ENCODE data around the gene TMEM218. TPM values are rescaled to one million over a fixed set of nuclear protein-coding genes. Genes with fewer than 3 reads are reported as not detected.

TMEM218 gene
- total RNA-seq, 6 experiments from 2014 or later: 14.9 to 24.3 (median 20.7) TPM

DNA sequence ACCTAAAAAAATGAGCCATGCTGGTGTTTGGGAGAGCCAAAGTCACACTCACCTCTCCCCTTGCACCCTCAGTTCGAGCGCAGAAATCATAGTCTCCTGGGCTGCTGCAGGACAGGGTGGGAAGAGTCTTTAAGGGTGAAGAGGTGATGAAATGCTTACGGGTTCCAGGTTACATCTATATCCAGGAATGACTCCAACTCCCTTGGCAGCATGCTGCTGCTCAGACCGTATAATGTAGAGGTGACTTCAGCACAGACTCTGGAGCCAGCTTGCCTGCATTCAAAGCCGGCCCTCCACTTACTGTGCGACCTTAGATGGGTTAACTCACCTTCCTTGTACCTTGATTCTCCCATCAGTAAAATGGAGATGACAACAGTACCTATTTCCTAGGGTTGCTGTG lies 35.9 kb upstream of the TMEM218 start:
- no peak for DNase-seq
- peaks cover 28% of the 10 kb centered on the region for H3K27me3 Mint-ChIP-seq (ENCODE audit: insufficient read depth)
- no peak overlapping the region for H3K4me3 Mint-ChIP-seq

DNA sequence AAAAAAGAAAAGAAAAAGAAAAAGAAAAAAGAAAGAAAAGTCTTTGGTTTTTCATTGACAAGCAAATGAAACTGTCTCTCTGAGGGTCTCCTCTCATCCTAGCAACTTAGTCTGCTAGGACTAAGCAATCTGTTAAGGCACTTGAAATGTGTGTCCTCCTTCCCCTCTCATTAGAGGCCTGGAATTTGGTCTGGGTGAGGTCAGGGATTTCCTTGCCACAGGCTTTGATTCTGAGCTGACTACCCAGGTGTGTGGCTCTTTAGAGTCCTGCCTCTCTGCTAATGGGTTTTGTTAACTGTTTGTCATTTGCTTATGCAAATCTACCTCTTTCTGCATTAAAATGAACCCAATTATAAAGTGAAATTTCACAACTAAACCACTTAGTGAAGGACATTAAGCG lies 34.8 kb upstream of the TMEM218 start:
- H3K4me1 Mint-ChIP-seq (ENCODE audit: low read depth): peaks cover 8% of the 10 kb centered on the region; the same call in 1 of the 2 replicates

More for the DNA sequence above, 35.9 kb upstream of the TMEM218 start:
- TF ChIP-seq, protein P1, sequence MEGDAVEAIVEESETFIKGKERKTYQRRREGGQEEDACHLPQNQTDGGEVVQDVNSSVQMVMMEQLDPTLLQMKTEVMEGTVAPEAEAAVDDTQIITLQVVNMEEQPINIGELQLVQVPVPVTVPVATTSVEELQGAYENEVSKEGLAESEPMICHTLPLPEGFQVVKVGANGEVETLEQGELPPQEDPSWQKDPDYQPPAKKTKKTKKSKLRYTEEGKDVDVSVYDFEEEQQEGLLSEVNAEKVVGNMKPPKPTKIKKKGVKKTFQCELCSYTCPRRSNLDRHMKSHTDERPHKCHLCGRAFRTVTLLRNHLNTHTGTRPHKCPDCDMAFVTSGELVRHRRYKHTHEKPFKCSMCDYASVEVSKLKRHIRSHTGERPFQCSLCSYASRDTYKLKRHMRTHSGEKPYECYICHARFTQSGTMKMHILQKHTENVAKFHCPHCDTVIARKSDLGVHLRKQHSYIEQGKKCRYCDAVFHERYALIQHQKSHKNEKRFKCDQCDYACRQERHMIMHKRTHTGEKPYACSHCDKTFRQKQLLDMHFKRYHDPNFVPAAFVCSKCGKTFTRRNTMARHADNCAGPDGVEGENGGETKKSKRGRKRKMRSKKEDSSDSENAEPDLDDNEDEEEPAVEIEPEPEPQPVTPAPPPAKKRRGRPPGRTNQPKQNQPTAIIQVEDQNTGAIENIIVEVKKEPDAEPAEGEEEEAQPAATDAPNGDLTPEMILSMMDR (IDR thresholded peaks at IDR 0.05): no peak
- Mint-ChIP-seq H3K36me3 (ENCODE audit: low read depth) (no peaks in the 10 kb centered on the region), H3K9me3 (no peaks in the 10 kb centered on the region), H3K27ac (no peak overlapping the region), H3K4me1 (ENCODE audit: low read depth) (no peaks in the 10 kb centered on the region)

DNA sequence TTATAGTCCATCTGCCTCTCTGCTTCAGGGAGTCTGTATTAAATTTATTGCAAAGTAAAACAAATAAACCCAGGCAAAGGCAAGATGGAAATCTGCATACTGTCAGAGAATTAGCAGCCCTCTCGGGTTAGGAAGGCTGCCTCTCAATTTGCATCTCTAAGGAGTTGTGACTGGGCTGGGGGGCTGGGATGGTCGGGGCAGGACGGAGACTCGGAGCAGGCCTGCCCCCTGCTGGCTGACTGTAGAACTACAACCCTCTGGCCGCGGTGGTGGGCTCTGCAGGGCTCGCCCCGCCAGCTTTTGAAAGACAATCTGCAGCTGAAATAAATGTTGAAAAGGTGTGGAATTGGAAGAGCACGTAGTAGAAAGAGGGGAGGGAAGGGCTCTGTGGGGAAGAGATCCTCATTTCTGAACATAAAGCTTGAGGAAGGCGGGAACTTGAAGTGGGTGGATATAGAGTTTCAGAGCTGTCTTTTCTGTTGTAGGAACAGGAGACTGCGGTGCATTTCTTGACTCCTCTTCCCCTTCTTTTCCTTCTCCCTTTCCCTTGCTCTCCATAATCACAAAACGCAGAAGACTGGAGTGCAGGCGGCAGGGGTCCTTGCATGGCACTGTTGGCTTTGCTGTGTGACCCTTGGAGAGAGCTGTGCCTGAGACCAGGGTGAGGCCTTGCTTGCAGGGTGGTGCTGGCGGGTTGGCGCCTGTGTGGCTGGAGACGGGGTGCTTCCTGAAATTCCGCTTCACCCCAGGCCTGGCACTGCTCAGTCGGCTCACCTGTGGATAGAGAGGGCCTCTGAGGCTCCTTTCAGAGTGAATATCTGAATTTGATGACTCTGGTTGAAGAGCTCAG lies 30.5 kb upstream of the TMEM218 start:
- peak overlapping the region; percentile 8; the same call in 1 of the 2 replicates for H3K4me3 Mint-ChIP-seq
- DNase-seq: no peak
- no peaks in the 10 kb centered on the region for H3K9me3 Mint-ChIP-seq
- peaks cover 24% of the 10 kb centered on the region for H3K27me3 Mint-ChIP-seq (ENCODE audit: insufficient read depth)
- peaks cover 8% of the 10 kb centered on the region; the same call in 1 of the 2 replicates for H3K4me1 Mint-ChIP-seq (ENCODE audit: low read depth)
- H3K27ac Mint-ChIP-seq: no peak overlapping the region
- TF ChIP-seq, protein P1 (IDR thresholded peaks at IDR 0.05): peak; percentile 99
- H3K36me3 Mint-ChIP-seq (ENCODE audit: low read depth): no peaks in the 10 kb centered on the region

More for the DNA sequence above, 34.8 kb upstream of the TMEM218 start:
- no peaks in the 10 kb centered on the region for H3K9me3 Mint-ChIP-seq
- no peak overlapping the region for H3K4me3 Mint-ChIP-seq
- H3K36me3 Mint-ChIP-seq (ENCODE audit: low read depth): no peaks in the 10 kb centered on the region
- no peak for DNase-seq
- no peak overlapping the region for H3K27ac Mint-ChIP-seq
- TF ChIP-seq, protein P1 (IDR thresholded peaks at IDR 0.05): no peak
- H3K27me3 Mint-ChIP-seq (ENCODE audit: insufficient read depth): peaks cover 26% of the 10 kb centered on the region

DNA sequence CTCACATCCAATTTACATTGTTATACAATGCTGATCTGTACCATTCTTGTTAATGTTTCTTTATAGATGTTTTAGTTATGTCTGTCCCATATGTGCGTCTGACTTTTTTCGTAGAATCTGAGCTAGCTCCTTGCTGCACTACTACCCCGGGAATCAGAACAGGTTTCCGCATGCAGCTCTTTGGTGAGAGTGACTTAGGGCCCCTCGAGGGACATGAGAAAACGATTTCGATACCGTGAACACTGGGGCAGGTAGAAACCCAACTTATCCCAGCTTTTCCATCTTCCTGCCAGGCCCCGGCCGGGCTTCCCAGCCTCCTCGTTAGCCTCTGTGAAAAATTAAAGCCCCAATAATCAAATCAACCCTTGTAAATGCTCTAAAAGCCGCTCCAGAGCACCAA lies 29.8 kb upstream of the TMEM218 start:
- H3K27ac Mint-ChIP-seq: no peak overlapping the region
- H3K4me1 Mint-ChIP-seq (ENCODE audit: low read depth): peaks cover 8% of the 10 kb centered on the region; the same call in 1 of the 2 replicates
- TF ChIP-seq, protein P1 (IDR thresholded peaks at IDR 0.05): no peak
- no peaks in the 10 kb centered on the region for H3K36me3 Mint-ChIP-seq (ENCODE audit: low read depth)
- peaks cover 24% of the 10 kb centered on the region for H3K27me3 Mint-ChIP-seq (ENCODE audit: insufficient read depth)
- DNase-seq: no peak
- H3K9me3 Mint-ChIP-seq: no peaks in the 10 kb centered on the region
- no peak overlapping the region for H3K4me3 Mint-ChIP-seq

DNA sequence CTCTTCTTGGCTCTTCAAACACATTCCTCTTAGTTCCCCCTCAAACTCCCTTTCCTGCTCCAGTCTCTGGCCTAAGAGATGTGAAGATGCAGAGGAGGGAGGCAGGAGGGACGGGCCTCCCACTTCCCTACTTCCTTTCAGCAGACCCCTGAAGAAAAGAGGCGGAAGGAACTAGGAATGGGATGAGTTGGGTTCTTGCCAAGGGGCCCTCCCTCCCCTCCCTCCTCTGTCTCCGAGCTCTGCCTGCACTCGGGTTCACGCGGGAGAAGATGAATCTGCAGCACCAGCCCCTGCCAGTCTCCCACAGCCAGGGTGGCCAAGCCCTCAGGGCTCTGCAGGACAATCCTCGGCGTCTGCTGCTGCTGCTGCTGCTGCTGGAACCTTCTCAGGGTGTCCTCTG lies 28.8 kb upstream of the TMEM218 start:
- H3K9me3 Mint-ChIP-seq: no peaks in the 10 kb centered on the region
- peaks cover 26% of the 10 kb centered on the region for H3K27me3 Mint-ChIP-seq (ENCODE audit: insufficient read depth)
- no peak for DNase-seq
- TF ChIP-seq, protein P1 (IDR thresholded peaks at IDR 0.05): no peak
- H3K4me3 Mint-ChIP-seq: no peak overlapping the region
- no peaks in the 10 kb centered on the region for H3K36me3 Mint-ChIP-seq (ENCODE audit: low read depth)
- H3K4me1 Mint-ChIP-seq (ENCODE audit: low read depth): peaks cover 8% of the 10 kb centered on the region; the same call in 1 of the 2 replicates
- no peak overlapping the region for H3K27ac Mint-ChIP-seq

All from HFFc6 (cell line).